ENCODE measurements around the gene CLMP.

CLMP gene

DNA sequence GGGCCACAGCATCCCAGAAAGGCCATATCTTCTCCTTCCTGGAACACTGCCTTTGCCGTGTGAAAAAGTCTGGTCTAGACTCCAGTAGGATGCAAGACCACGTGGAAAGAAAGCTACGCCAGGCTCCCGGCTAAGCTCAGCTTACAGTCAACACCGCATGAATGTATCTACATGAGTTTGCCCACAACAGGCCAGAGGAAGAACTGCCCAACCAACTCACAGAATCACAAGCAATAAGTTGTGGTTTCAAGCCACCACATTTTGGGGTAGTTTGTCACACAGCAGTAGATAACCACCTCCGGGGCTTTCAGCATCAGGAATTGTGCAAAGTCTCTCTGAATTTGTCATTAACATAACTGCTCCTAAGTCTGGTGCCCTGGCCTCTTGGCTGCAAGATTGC, 160.5 kb downstream of the CLMP start:
- Mint-ChIP-seq H3K4me1 (ENCODE audit: low read depth) (no peaks in the 10 kb centered on the region), H3K27ac (no peak overlapping the region), H3K27me3 (peaks cover 2% of the 10 kb centered on the region), H3K36me3 (ENCODE audit: low read depth) (no peaks in the 10 kb centered on the region), H3K4me3 (no peak overlapping the region), H3K9me3 (no peaks in the 10 kb centered on the region)
- intact Hi-C loops (cut with micrococcal nuclease) = no loop called here

DNA sequence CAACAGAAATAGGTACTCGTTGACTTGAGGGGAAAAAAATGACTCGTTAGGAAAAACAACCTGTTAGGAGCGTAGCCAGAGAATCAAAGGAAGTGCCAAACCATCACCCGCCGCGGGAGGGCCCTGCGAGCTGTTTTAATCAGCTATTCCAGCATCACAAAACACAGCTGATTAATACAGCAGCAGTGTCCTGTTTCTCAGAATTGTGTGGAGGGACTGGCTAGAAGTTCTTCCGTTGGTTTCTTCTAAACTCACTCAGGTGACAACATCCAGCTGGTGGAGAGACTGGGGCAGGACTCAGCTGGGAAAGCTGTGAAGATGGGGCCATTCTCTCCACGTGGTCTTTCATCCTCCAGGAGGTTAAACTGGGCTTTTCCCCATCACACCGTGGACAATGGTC, 161.2 kb downstream of the CLMP start:
- Mint-ChIP-seq H3K36me3 (ENCODE audit: low read depth) (no peaks in the 10 kb centered on the region), H3K27me3 (peaks cover 2% of the 10 kb centered on the region), H3K4me1 (ENCODE audit: low read depth) (no peaks in the 10 kb centered on the region), H3K27ac (no peak overlapping the region), H3K9me3 (no peaks in the 10 kb centered on the region), H3K4me3 (no peak overlapping the region)
- intact Hi-C loops (cut with micrococcal nuclease) = no loop called here

DNA sequence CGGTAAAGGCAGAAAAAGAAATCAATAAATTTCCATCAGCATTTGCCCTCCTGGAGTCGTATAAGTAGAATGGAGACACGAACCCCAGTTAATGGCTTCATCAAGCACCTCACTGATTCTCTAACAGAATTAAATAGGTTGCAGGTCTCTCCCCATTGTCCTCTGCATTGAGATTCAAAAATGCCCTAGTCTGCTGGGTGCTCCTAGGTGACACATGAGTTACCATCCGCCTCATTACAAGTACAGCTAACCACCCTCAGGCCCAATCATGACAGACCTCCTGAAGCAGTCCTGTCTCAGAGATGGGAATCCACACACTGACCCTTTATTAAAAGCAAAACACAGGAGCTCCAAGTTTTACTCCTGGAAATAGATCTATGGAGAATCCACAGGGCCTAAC, 164.5 kb downstream of the CLMP start:
- Mint-ChIP-seq H3K27me3 (no peaks in the 10 kb centered on the region), H3K9me3 (no peaks in the 10 kb centered on the region), H3K4me1 (ENCODE audit: low read depth) (no peaks in the 10 kb centered on the region), H3K27ac (no peak overlapping the region), H3K36me3 (ENCODE audit: low read depth) (no peaks in the 10 kb centered on the region), H3K4me3 (no peak overlapping the region)
- intact Hi-C loops (cut with micrococcal nuclease) = no loop called here

DNA sequence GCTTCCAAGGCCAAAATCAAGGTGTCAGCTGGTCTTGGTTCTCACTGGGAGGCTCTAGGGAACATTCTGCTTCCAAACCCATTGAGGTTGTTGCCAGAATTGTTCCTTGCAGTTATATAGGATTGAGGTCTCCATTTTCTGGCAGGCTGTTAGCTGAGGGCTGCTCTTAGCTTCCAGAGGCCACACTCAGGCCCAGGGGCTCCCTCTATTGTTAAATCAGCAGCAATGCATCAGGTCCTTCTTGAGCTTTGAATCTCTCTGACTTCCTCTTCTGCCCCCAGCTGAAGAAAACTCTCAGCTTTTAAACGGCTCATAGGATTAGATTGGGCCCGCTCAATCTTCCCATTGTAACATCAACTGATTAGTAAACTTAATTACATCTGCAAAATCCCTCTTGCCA, 174.1 kb downstream of the CLMP start:
- H3K4me3 Mint-ChIP-seq = no peak overlapping the region
- intact Hi-C loops (cut with micrococcal nuclease) = loop anchor here (5.0 kb wide), 2 partner anchors 224 to 394 kb away; no protein-coding TSS in a partner anchor
- peaks cover 12% of the 10 kb centered on the region for H3K4me1 Mint-ChIP-seq (ENCODE audit: low read depth)
- peaks cover 15% of the 10 kb centered on the region for H3K27me3 Mint-ChIP-seq
- no peak overlapping the region for H3K27ac Mint-ChIP-seq
- no peaks in the 10 kb centered on the region for H3K9me3 Mint-ChIP-seq
- no peaks in the 10 kb centered on the region for H3K36me3 Mint-ChIP-seq (ENCODE audit: low read depth)
